ENCODE measurements around the gene RBFOX1.

Gene RBFOX1

DNA sequence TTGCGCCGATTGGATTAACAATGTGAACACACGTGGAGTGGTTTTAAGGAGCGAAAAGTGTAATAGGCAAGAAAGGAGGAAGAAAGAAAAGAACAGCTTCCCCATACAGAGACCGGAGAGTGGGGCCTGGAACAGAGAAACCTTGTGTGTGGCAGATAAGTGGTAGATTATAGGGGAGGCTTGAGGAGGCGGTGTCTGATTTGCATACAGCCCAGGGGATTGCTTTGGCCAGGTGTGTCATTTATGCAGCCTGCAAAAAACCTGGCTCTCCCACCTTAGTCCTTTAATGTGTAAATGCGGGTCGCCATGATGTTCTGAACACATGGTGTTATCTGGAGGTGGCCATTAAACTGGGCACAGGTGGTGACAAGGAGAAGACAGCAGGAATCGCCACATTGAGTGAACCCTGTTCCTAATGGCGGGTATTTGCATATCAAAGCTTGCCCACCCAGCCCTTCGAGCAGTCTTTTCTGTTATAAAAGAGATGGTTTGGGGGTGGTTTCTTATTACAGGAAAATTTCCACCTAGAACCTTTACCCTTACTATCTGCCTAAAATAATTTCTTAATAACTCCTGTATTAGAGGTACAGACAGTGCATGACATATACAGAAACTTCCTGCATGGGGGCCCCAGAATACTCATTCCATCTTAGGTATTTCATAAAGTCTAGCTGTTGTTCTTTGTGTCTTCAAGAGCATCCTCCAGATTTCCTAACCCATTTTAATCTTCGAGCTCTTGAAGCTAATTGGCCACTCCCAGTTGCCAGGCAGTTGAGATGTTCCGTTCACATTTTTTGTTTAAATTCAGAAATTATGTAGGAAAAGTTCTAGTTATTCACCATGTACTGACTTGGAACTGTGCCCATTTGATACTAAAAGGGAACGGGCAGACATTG, 292.5 kb downstream of the RBFOX1 start:
- FAIRE-seq = no peak

DNA sequence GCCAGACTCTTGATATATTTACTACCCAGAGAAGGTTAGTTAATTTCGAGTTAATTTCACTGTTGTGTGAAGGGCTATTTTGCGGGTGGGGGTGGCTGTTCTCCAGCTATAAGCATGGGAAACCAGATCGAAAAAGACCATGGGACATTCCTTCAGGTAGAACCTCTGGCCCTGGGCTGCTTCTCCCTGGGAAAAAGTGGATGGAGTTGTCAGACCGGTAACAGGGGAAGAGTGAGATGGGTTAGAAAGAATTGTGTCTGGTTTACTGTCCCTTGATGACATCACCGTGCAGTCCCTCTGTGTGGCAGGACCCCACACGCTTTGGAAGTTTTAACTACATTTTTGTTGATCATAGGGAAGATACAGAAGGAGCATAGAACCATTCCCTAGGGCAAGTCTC, 296.3 kb downstream of the RBFOX1 start:
- no peak for FAIRE-seq

DNA sequence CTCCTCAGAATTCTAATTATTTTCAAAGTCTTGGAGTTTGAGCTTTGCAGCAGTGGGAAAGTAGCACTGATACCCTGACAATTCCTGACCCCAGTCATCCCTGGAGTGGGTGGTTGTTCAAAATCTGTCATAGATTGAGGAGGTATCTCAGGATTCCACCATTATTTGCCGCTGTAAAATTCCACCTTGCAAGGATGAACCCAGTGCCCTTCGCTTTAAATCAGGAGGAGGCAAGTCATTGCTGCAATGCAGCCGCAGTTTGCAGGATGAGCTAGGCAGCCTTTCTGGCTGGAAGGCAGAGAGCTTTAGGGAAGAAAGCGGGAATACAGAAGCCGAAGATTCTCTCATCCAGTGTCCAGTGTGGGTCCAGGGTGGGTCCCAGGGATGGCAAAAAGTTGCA, 296.9 kb downstream of the RBFOX1 start:
- no peak for FAIRE-seq

DNA sequence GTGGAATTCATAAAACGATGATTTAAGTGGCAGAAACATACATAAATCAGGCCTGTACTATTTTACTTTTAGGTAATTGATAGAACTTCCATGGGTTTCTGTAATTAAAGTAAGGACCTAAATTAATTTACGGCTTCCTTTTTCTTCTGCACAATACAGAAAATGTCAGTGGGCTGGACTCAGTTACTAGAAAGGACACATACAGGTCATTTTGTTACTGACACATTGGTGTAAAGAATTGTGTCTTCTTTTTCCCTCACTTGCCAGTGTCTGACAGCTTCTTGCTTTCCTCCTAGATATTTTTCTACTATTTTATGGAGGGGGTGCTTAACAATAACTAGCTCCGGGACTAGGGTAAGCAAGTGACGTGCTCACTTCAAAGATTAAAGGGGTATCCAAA, 304.8 kb downstream of the RBFOX1 start:
- FAIRE-seq = no peak

DNA sequence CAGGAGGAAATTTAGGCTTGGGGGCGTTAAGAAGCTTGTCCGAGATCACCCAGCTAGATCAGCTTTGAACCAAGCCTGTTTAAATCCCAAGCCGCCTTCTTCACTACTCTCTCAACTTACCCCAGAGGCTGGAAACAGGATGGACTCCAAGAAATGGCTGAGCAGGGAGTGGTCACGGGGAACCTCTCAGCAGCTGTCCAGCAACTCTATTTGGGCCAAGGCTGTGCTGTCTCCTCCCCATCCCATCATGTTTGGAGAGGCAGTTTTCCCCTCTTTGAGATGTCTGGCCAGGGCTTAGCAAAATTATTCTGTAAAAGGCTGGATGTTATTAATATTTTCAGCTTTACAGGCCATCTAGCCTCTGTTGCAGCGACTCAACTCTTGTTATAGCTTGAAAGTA, 305.7 kb downstream of the RBFOX1 start:
- no peak for FAIRE-seq

DNA sequence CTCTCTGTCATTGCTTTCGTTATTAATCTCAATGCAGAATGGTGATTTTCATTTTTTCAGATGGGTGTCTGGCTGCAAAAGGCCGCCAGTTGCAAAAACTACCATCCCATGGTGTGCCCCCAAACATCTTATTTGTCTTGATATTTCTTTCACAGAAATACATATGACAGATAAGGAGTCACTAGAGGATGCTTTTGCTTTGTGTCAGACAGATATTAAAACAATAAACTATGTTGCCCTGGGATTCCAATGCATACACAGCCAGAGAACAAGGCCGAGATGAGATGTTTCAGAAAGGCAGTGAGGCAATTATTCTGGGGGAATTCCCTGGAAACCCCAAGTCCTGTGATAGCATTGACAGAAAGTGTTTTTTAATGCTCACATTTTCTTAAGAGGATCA, 307.7 kb downstream of the RBFOX1 start:
- FAIRE-seq = no peak

DNA sequence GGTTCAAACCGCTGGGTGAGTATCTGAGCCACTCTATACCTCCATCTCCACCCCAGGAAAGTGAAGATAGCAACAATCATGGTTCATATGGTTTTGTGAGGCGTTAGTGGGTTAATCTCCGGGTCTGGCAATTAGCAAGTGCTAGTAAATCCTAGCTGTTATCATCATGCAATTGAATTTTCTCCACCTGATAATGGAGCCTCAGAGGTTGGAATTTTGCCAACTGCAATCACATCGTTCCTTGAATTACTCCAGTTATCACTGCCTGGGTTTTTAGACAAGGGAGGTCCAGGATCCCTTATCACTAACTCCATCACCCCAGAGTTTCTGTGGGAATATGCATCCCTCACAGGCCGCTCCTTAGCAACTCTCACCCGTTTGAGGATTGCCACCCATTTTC, 311.5 kb downstream of the RBFOX1 start:
- FAIRE-seq = no peak

DNA sequence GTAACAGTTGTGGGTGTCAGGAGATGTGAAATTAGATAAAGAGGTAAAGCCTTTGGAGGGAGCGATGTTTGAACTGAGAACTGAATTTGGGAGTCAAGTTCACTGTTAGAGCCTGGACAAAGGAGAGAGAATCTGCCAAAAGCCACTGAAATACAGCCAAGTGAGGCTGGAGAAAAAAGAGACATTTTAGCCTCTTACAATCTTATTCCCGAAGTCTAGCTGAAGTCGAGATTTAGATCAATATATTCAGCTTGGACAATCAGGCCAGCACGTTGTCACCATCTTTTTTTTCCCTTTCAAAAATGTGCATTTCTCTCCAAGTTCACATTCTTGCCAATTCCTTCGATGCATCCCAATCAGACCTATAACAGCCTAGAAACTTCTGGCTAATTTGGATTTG, 312.2 kb downstream of the RBFOX1 start:
- no peak for FAIRE-seq

DNA sequence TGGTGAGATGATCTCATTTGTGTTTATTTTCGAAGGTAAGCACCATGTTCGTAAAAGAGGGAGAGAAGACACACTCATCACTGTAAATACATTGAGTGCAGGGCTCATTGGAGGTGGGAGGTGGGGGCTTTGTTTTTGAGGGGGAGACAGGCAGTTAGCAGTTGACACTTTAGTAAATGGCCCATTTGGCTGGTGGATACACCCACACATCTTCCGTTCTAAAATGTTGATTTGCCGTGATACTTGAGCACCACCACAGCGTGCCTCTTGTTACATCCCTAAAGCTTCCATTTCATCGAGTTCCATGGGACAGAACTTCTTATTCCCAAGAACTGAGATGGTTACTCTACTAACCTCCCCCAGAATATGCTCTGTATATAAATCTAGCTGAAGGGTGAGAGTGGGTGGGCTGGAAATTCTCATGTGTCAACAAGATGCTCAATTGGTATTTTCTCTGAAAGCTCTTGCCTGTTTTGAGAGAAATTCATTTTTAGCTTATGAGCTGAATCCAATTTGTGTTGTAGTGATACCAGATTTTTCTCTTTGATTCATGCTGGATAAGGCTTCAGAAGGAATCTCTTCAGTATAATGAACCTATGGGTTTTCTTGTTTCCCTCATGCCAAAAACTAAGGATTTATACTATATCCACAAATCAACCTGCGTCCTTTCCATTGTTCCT, 314.3 kb downstream of the RBFOX1 start:
- FAIRE-seq = no peak

DNA sequence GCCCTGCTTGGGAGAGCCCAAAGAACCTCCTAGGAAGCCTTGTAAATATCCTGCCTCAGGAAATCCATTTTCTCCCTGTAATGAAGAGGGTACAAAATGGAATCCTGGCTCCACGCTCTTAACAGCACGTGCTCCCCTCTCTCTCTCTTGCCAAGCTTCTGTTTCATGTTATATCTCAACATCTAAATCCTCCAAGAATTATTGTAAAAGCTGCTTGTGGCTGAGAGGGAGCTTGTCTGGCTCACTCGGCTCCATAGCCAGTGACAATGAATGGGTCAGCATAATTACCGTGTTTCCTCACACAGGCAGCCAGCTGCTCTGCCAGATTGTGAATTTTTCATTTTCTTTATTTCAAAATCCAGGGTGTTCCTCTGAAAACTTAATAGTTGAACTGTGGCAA, 317.8 kb downstream of the RBFOX1 start:
- FAIRE-seq = no peak

DNA sequence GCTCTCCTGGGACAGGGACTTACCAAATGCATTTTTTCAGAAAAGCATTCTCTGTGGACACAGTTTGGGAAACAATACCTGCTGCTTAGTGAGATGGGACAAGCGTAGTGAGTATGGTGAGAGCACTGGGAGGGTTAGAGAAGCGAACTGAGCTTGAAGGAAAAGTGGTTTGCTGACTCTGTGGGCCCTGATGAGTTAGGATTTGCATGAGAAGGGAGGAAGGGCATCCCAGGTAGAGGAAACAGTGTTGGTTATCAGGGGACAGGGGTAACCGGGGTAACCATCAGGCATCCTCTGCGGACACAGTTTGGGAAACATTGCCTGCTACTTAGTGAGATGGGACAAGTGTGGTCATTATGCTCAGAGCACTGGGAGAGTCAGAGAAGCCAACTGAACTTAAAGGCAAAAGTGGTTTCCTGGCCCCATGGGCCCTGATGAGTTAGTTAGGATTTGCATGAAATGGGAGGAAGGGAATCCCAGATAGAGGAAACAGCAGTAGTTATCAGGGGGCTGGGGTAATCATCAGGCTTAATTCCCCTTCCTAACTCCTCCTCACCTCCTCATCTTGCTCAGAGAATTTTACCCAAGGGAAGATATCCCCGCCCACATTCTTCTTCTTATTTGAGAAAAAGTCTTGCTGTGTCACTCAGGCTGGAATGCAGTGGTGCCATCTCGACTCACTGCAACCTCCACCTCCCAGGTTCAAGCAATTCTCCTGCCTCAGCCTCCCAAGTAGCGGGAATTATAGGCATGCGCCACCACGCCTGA, 319.3 kb downstream of the RBFOX1 start:
- no peak for FAIRE-seq

DNA sequence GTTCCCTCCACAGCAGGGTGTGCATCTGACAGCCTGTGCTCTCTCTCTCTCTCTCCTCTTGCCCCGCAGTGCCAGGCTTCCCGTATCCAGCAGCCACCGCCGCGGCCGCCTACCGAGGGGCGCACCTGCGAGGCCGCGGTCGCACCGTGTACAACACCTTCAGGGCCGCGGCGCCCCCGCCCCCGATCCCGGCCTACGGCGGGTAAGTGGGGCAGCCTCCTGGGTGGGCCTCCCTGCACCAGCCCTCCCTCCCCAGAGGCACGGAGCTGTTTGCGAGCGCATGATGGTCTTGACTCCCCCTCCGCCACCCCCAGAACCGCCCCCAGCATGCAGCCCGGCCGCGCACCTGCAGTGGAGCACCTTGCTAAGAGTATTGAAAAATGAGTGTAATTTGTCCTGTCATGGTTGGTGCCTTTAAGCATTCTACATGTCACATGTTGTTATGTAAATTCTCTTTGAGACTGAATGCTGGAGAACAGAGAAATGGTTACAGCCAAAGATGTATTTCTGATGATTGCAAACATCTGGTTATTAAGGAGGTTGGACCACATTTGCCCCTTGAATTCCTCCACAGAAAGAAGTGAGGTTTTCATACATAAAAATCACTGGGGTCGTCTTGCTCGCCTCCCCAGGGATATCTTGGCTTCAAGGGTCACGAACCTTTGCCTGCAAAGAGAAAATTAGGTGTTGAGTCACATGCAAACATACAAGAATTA, 321.3 kb downstream of the RBFOX1 start:
- no peak for FAIRE-seq

DNA sequence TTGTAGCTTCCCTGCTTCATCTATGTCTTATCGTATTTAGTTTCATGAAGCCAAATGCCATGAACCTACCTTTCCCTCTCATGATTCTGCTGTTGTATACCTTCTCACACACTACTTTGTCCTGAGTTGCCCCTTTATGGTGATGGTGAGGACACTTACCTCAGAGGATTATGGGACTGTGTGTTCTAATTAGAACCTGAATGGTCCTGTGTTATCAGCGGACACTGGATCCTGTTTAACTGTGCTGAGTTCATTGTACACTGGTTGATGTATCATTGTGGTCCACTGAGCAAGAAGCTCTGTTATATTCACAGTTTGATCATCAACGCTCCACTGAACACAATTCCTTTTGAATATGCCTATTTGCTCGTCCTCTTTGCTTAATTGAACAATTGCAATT, 343.0 kb downstream of the RBFOX1 start:
- no peak for FAIRE-seq

DNA sequence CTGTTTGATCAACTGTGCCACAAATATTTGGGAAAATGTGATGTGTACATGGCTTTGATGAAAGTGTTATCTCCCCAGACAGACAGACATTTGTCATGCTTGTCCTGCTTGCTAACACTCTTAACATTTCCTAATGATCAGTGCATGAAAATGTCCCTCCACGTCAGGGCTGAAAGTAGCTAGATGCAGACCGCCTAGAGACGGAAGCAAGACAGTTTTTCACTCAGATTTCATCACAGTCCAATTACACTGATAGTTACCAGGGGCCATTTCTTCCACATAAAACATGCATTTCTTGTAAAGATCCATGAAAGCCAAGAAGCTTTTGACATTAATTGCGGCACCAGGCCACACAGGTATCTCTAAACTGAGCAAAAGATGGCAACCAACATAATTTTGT, 347.7 kb downstream of the RBFOX1 start:
- no peak for FAIRE-seq

DNA sequence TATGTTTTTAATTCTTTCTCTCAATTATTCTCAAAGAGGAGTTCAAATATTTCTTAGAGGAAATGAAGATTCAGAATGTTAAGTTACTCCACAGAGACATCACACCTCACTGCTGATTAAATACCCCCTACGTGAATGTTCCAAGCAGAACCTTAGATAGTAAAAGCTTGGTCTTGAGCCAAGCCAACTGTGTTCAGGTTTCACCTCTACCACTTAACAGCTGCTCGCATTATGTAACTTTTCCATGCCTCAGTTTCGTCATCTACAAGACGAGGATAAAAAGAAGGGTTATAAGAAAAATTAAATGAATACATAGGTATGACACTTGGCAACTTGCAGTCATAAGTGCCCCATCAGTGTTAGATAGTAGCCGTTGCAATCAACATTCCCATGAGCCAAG, 356.2 kb downstream of the RBFOX1 start:
- FAIRE-seq = no peak

DNA sequence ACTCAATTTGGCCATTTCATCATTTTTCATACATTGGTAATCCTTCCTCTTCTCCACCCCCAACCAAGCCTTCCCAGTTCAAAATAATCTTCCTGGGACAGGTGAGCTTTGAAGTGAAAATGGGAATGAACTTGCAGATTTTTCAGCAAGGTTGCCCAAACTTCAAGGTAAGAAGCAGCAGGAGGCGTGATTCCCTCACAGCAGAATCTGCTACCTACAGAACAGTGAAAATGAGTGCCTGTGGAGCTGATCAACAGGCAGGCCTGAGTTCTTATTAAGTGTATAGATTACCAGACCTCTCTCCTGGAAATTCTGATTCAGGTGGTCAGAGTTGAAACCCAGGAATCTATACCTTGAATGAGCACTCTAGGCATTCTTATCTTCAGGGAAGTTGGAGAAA, 356.6 kb downstream of the RBFOX1 start:
- no peak for FAIRE-seq

DNA sequence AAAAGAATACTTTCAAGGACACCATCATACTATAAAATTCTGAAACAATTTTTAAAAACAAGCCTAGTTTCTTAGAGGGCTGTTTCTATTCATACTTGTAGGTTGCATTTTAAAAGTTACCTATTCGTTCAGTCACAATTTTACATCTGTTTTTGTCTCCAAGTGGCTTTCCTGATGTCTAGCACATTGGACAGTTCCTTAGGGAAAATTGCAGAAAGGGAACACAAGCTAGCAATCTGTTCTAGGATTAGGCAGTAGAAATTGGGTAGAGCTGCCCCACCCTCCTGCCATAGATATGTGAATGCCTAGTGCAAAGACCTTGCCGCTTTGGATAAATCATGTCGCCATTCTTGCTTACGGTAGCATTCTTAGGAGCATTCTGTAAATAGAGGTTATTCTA, 358.9 kb downstream of the RBFOX1 start:
- no peak for FAIRE-seq

DNA sequence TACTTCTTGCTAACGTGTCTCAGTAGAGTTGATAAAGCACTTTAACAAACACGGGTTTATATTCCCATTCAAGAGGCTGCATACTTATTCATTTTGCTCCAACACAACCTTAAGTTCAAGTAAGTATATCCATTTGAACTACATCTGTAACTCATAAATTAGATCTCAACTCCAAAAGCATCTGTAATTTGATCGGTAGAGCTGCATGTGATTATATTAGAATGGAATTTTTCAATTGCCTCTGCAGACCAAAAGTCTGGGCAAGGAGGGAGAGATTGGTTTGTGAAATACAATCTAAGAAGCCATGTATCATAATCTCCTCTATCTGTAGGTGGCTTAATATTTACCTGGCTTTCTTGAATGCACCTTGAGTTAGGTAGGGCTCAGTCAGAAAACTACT, 371.0 kb downstream of the RBFOX1 start:
- FAIRE-seq = no peak

DNA sequence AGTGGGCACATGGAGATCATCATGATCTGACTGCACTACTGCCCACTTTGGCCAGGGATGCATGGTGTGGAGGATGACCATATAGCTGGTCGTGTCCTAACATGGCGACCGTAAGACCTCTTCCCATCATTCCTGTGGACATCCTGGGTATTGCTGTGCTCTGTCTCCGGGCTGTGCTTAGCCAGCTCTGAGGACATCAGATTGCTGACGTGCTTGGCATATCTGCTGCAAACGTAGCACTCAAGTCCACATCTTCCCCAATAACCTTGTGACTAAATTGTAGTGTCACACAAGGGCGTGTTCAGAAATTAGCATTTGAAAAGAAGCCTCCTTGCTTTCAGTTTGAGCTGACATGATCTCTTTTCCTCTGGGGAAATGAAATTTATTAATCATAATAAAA, 373.2 kb downstream of the RBFOX1 start:
- FAIRE-seq = no peak

DNA sequence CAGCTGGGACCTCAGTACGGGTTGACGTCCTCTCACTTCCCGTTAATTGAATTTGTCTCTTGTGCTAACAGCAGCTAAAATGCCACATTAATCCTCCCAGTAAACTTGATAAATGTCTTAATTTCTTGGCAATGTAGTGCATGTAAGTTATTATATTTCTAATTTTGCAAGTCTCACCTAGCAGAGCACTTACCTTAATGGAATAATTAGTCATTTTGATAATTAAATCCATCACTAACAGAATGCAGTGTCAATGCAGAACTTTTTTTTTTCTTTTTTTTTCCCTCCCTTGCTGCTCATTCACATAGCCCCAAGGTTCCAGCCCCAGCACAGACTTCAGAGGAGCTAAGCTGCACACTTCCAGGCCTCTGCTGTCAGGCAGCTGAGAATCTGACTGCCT, 376.5 kb downstream of the RBFOX1 start:
- no peak for FAIRE-seq

DNA sequence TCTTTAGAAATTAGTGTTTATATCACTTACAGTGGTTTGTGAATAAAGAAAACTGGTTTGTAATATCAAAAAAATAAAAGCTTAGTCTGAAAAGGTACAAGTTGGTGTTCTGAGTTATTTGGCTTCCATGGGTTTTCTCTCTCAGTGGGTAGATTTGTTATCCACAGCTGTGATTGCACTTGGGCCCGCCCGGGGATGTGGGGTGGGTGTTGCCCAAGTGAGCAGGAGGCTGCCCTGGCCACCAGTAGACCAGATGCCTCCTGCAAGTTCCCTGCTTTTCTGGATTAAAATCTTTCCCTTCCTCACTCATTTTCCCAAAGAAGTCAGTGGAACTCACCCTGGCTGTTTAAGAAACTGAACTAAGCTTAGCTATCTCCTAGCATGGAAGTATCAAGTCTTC, 380.6 kb downstream of the RBFOX1 start:
- no peak for FAIRE-seq

DNA sequence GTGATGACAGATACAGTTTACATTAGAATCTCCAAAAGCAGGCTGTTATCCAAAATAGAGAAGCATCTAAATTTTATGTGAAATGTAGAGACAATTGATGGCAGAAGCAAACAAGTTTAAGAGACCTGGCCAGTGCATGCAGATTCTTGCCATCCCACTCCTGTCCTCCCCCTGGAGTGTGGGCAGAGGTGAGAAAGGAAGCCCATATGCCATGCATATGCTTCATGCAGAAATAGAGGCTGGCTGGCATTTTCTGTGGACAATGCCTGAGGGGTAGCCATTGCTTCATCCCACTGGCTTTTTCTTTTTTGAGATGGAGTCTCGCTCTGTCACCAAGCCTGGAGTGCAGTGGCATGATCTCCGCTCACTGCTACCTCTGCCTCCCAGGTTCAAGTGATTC, 382.1 kb downstream of the RBFOX1 start:
- no peak for FAIRE-seq

All from G401.6 (cell line).